Measurements from ENCODE around the gene ZC3H4. TPM values are rescaled to one million over a fixed set of nuclear protein-coding genes. Genes with fewer than 3 reads are reported as not detected.

Gene ZC3H4
- total and polyA plus RNA-seq, 9 of the 15 experiments (the other 6 are each of a cell fraction or from before 2014, with no cell fraction given), result 2.2 to 75.6 (median 18.3) TPM

- TF ChIP-seq GTF3C2 (IDR thresholded peaks at IDR 0.05; ENCODE audit: borderline replicate concordance, extremely low read depth, insufficient read length) (peak; percentile 23), CC2D1A (IDR thresholded peaks at IDR 0.05) (no peak), ZBTB7A (IDR thresholded peaks at IDR 0.05; ENCODE audit: borderline replicate concordance, control insufficient read depth, low read depth, low read length) (peak; percentile 58; the same call in 1 of the 2 replicates), MEF2D (tag; conservative IDR thresholded peaks at IDR 0.05; ENCODE audit: low read depth) (no peak), PTBP1 (IDR thresholded peaks at IDR 0.05; ENCODE audit: low read depth, low read length) (0 out of 2 replicates have a peak, but pooled peaks have one; percentile 16), POLR2H (tag; IDR thresholded peaks at IDR 0.05; ENCODE audit: low read depth) (no peak), MCM7 (IDR thresholded peaks at IDR 0.05) (no peak), NRF1 (conservative IDR thresholded peaks at IDR 0.05 in 1 of 2, IDR thresholded peaks at IDR 0.05 in 1 of 2) (peak; percentile 44 to 50; a peak in 3 of 4 replicates), PRMT5 (CRISPR knock-in tag; IDR thresholded peaks at IDR 0.05) (no peak), NR2F6 (CRISPR knock-in tag; IDR thresholded peaks at IDR 0.05) (no peak), HNRNPLL (IDR thresholded peaks at IDR 0.05; ENCODE audit: low read depth, low read length, poor library complexity, severe bottlenecking) (no peak), ZNF77 (CRISPR knock-in tag; IDR thresholded peaks at IDR 0.05) (no peak), HDGF (IDR thresholded peaks at IDR 0.05) (no peak), XRCC5 (IDR thresholded peaks at IDR 0.05; ENCODE audit: low read depth, low read length) (0 out of 2 replicates have a peak, but pooled peaks have one; percentile 33), RCOR1 (IDR thresholded peaks at IDR 0.05; ENCODE audit: borderline replicate concordance in 1 of 2, low read depth in 2 of 2, low read length in 2 of 2) (peak in 1 of 2 experiments; percentile 61; a peak in 3 of 4 replicates), ZNF561 (CRISPR knock-in tag; conservative IDR thresholded peaks at IDR 0.05) (no peak), CBX5 (IDR thresholded peaks at IDR 0.05; ENCODE audit: borderline replicate concordance, low read depth) (no peak)
- TF ChIP-seq, protein P1, sequence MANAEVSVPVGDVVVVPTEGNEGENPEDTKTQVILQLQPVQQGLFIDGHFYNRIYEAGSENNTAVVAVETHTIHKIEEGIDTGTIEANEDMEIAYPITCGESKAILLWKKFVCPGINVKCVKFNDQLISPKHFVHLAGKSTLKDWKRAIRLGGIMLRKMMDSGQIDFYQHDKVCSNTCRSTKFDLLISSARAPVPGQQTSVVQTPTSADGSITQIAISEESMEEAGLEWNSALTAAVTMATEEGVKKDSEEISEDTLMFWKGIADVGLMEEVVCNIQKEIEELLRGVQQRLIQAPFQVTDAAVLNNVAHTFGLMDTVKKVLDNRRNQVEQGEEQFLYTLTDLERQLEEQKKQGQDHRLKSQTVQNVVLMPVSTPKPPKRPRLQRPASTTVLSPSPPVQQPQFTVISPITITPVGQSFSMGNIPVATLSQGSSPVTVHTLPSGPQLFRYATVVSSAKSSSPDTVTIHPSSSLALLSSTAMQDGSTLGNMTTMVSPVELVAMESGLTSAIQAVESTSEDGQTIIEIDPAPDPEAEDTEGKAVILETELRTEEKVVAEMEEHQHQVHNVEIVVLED (CRISPR knock-in tag; IDR thresholded peaks at IDR 0.05), result no peak
- TF ChIP-seq, protein P2, sequence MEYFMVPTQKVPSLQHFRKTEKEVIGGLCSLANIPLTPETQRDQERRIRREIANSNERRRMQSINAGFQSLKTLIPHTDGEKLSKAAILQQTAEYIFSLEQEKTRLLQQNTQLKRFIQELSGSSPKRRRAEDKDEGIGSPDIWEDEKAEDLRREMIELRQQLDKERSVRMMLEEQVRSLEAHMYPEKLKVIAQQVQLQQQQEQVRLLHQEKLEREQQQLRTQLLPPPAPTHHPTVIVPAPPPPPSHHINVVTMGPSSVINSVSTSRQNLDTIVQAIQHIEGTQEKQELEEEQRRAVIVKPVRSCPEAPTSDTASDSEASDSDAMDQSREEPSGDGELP (CRISPR knock-in tag; IDR thresholded peaks at IDR 0.05; ENCODE audit: borderline replicate concordance), result peak; percentile 64; the same call in 1 of the 2 replicates
- TF ChIP-seq, protein P3, sequence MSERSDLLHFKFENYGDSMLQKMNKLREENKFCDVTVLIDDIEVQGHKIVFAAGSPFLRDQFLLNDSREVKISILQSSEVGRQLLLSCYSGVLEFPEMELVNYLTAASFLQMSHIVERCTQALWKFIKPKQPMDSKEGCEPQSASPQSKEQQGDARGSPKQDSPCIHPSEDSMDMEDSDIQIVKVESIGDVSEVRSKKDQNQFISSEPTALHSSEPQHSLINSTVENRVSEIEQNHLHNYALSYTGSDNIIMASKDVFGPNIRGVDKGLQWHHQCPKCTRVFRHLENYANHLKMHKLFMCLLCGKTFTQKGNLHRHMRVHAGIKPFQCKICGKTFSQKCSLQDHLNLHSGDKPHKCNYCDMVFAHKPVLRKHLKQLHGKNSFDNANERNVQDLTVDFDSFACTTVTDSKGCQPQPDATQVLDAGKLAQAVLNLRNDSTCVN (CRISPR knock-in tag; IDR thresholded peaks at IDR 0.05), result no peak
- TF ChIP-seq, protein P4, sequence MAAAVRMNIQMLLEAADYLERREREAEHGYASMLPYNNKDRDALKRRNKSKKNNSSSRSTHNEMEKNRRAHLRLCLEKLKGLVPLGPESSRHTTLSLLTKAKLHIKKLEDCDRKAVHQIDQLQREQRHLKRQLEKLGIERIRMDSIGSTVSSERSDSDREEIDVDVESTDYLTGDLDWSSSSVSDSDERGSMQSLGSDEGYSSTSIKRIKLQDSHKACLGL (CRISPR knock-in tag; IDR thresholded peaks at IDR 0.05; ENCODE audit: borderline replicate concordance, poor library complexity, severe bottlenecking), result no peak
These were observed 91.9 kb downstream of the ZC3H4 start (continued) for GRCh38 chr19:47021536-47022139.
